Measurements from ENCODE around the gene SSB.
A peak's percentile ranks its signal among the peaks of the same experiment; 100 is the strongest.
"Not testable (repeated sequence)": the region's sequence is repeated elsewhere in the genome, so short reads cannot be mapped to it uniquely, and the experiment has no call there.

Gene SSB

GRCh38 chr2:169798718-169799592 is at the start of gene SSB:
SSB (plus strand) TSS chr2:169798871; CDS start chr2:169800961, 2,090 bp downstream.
- DNase-seq, result peak; percentile 89

- no peak for DNase-seq
Measured at GRCh38 chr2:169752752-169753151, 45.9 kb upstream of the SSB start.

- no peak for DNase-seq
Measured at GRCh38 chr2:169755083-169755870, 43.4 kb upstream of the SSB start.

GRCh38 chr2:169756342-169756741 is 42.3 kb upstream of the SSB start:
- DNase-seq, result no peak

GRCh38 chr2:169757356-169757755 is 41.3 kb upstream of the SSB start:
- DNase-seq, result no peak

- no peak for DNase-seq
Measured at GRCh38 chr2:169757778-169758177, 40.9 kb upstream of the SSB start.

GRCh38 chr2:169759987-169760386 is 38.7 kb upstream of the SSB start:
- DNase-seq, result no peak

GRCh38 chr2:169760798-169761197 is 37.9 kb upstream of the SSB start:
- not testable (repeated sequence) for DNase-seq

GRCh38 chr2:169761251-169761969 is 37.3 kb upstream of the SSB start:
- no peak for DNase-seq

- no peak for DNase-seq
Measured at GRCh38 chr2:169761970-169762292, 36.7 kb upstream of the SSB start.

GRCh38 chr2:169765523-169765922 is 33.1 kb upstream of the SSB start:
- DNase-seq, result no peak

GRCh38 chr2:169767243-169767888 is 31.3 kb upstream of the SSB start:
- DNase-seq, result peak; percentile 34

- DNase-seq, result no peak
Measured at GRCh38 chr2:169768262-169768995, 30.2 kb upstream of the SSB start.

- DNase-seq, result no peak
Measured at GRCh38 chr2:169771021-169771420, 27.6 kb upstream of the SSB start.

GRCh38 chr2:169771612-169772011 is 27.1 kb upstream of the SSB start:
- peak; percentile 6 for DNase-seq

GRCh38 chr2:169772651-169773050 is 26.0 kb upstream of the SSB start:
- no peak for DNase-seq

- DNase-seq, result no peak
Measured at GRCh38 chr2:169775354-169775753, 23.3 kb upstream of the SSB start.

- DNase-seq, result peak; percentile 58
Measured at GRCh38 chr2:169775765-169776164, 22.9 kb upstream of the SSB start.

GRCh38 chr2:169776252-169776761 is 22.4 kb upstream of the SSB start:
- peak; percentile 83 for DNase-seq

GRCh38 chr2:169778446-169778845 is 20.2 kb upstream of the SSB start:
- no peak for DNase-seq

GRCh38 chr2:169781249-169782013 is 17.2 kb upstream of the SSB start:
- DNase-seq, result no peak
